ENCODE results near the gene C10orf95. TPM values are rescaled to one million over a fixed set of nuclear protein-coding genes. Genes with fewer than 3 reads are reported as not detected.

The C10orf95 gene
- polyA plus RNA-seq, 1 donor from 2014 or later, result 0.70 TPM

DNA sequence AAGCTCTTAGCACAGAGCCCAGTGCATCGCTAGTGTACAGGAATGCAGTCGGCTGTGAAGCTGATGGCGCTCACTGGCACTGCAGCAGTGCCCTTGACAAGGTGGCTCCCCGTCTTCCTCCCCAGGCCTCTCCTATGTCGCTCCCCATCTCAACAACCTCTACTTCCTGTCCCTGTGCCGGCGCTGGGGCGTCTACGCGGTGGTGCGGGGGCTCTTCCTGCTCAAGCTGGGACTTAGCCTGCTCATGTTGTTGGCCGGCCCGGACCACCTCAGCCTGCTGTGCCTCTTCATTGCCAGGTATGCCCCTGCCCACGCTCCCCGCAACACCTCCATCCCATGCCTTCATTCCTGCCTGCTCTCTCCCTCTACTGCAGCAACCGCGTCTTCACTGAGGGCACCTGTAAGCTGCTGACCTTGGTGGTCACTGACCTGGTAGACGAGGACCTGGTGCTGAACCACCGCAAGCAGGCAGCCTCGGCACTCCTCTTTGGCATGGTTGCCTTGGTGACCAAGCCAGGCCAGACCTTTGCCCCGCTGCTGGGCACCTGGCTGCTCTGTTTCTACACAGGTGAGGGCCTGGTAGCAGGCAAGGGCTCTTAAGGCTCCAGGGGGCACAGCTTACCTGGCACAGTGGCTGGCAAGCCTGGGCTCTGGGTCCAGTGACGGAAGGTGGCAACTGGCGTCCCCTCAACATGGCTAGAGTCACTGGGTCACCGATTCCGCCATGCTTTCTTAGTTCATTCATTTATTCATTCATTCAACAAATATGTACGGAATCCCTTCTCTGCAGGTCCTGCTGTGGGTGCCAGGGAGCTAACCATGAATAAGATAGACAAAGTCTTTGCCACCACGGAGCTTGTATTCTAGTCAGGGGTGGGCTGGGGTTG lies 22.3 kb upstream of the C10orf95 start:
- no peak overlapping the region for H3K4me3 Mint-ChIP-seq

DNA sequence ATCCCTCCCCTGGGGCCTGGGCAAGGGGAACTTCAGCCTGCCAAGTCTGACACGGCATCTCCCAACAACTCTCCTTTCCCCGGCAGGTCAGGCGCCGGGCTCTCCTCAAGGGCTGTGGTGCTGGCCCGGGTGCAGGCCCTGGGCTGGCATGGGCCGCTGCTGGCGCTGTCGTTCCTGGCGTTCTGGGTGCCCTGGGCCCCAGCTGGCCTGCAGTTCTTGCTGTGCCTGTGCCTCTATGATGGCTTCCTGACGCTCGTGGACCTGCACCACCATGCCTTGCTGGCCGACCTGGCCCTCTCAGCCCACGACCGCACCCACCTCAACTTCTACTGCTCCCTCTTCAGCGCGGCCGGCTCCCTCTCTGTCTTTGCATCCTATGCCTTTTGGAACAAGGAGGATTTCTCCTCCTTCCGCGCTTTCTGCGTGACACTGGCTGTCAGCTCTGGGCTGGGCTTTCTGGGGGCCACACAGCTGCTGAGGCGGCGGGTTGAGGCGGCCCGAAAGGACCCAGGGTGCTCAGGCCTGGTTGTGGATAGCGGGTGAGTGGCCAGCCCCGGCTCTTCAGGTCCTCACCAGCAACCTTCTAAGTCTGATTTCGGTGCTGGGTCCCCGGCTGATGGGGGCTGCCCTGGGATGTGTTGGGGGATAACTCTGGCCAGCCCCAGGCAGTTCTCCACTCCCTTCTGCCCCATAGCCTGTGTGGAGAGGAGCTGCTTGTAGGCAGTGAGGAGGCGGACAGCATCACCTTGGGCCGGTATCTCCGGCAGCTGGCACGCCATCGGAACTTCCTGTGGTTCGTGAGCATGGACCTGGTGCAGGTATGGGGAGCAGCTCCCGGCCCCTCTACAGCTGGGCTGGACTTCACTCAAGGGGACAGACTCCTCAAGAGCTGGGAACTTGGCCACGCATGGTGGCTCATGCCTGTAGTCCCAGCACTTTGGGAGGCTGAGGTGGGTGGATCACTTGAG lies 19.5 kb upstream of the C10orf95 start:
- Mint-ChIP-seq H3K4me3 (no peak overlapping the region), H3K36me3 (peaks cover 6% of the 10 kb centered on the region), H3K27me3 (no peaks in the 10 kb centered on the region), H3K4me1 (no peaks in the 10 kb centered on the region), H3K27ac (no peak overlapping the region), H3K9me3 (no peaks in the 10 kb centered on the region)

More for the DNA sequence above, 22.3 kb upstream of the C10orf95 start:
- Mint-ChIP-seq H3K27ac (peak overlapping the region in 2 of 3 donors; percentile 53 to 88), H3K9me3 (no peaks in the 10 kb centered on the region), H3K27me3 (no peaks in the 10 kb centered on the region), H3K36me3 (peaks cover 2% of the 10 kb centered on the region), H3K4me1 (peaks cover 0 to under 1% (median 0%) of the 10 kb centered on the region in 3 donors)

- Mint-ChIP-seq H3K4me1 (peaks cover 0 to under 1% (median 0%) of the 10 kb centered on the region in 3 donors), H3K36me3 (peaks cover 9% of the 10 kb centered on the region), H3K27me3 (no peaks in the 10 kb centered on the region), H3K9me3 (no peaks in the 10 kb centered on the region), H3K27ac (no peak overlapping the region), H3K4me3 (no peak overlapping the region)
Observed at GRCh38 chr10:102468683-102469082, 17.3 kb upstream of the C10orf95 start.

- H3K36me3 Mint-ChIP-seq, result peaks cover 9% of the 10 kb centered on the region
- H3K27ac Mint-ChIP-seq, result no peak overlapping the region
- no peaks in the 10 kb centered on the region for H3K9me3 Mint-ChIP-seq
- H3K4me3 Mint-ChIP-seq, result no peak overlapping the region
- H3K27me3 Mint-ChIP-seq, result no peaks in the 10 kb centered on the region
- peaks cover 0 to 2% (median 0%) of the 10 kb centered on the region in 3 donors for H3K4me1 Mint-ChIP-seq
Observed at GRCh38 chr10:102467971-102468438, 16.7 kb upstream of the C10orf95 start.

DNA sequence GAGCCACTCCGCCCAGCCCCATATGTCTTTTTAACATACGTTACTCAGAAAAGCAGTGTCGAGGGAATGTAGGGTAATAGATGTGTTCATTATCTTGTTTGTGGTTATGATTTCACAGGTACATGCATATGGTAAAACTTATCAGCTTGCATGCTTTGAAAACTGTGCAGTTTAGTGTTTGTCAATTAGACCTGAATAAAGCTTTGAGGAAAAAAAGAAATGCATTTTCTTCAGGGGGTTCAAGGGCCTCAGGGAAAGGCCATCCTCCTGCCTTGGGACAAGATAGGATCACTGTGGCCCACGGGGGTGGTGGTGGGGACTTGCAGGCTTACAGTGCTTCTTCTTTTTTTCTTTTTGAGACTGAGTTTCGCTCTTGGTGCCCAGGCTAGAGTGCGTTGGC lies 16.0 kb upstream of the C10orf95 start:
- H3K27ac Mint-ChIP-seq, result no peak overlapping the region
- peaks cover 4 to 7% (median 6%) of the 10 kb centered on the region in 3 donors for H3K4me1 Mint-ChIP-seq
- no peak overlapping the region for H3K4me3 Mint-ChIP-seq
- H3K36me3 Mint-ChIP-seq, result peaks cover 9% of the 10 kb centered on the region
- H3K27me3 Mint-ChIP-seq, result no peaks in the 10 kb centered on the region
- no peaks in the 10 kb centered on the region for H3K9me3 Mint-ChIP-seq

DNA sequence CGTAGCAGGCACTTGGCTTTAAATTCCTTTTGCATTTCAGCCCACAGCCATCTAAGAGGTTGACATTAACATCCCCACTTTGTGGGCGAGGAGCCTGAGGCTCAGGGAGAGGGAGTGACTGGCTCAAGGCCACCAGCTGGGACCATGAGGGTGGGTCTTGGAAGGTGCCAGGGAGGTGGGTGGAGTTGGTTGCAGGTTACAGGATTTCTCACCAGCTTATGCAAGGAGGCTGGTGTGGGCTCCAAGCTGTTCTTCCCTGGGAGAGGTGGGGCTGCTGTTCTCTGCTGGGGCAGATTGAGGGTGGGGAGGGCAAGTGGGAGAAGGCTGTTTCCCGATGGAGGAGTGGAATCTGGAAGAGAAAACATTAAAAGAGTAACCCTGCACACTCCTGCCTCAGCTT lies 14.1 kb upstream of the C10orf95 start:
- Mint-ChIP-seq H3K4me1 (peaks cover 12 to 20% (median 16%) of the 10 kb centered on the region in 3 donors), H3K27ac (peak overlapping the region in 1 of 3 donors; percentile 47), H3K36me3 (peaks cover 9% of the 10 kb centered on the region), H3K4me3 (peak overlapping the region in 1 of 4 donors; percentile 49), H3K9me3 (no peaks in the 10 kb centered on the region), H3K27me3 (no peaks in the 10 kb centered on the region)

GRCh38 chr10:102463983-102464382 lies 12.6 kb upstream of the C10orf95 start:
- H3K4me3 Mint-ChIP-seq, result no peak overlapping the region
- H3K4me1 Mint-ChIP-seq, result peaks cover 12 to 20% (median 16%) of the 10 kb centered on the region in 3 donors

DNA sequence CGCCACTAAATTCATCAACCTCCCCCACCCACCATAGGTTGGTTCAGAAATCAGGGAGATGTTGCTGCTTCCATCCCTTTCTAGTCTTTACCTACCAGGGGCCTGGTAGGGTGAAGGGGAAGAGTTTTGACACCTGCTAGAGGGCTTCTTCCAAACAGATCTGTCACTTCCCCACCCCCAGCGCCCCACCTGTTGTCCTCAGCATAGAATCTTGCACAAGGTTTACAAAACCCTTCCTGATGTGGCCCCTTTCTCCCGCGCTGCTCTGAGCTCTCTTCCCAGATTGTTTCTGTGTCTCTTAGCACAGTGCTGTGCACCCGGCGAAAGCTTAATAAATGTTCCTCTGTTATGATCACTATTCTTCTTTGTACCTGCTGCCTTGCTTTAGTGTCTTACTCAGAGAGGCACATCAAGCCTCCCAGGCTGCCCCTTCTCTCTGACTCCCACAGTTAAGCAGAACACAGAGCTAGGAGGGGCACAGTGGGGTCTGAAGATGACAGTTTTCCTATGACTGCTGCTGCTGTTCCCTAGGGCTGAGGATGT lies 11.2 kb upstream of the C10orf95 start:
- H3K27ac Mint-ChIP-seq, result peak overlapping the region; percentile 55 to 96 (median 58)
- peaks cover 12 to 22% (median 18%) of the 10 kb centered on the region in 3 donors for H3K4me1 Mint-ChIP-seq
- peak overlapping the region; percentile 44 to 98 (median 92) for H3K4me3 Mint-ChIP-seq
- peaks cover 9% of the 10 kb centered on the region for H3K36me3 Mint-ChIP-seq
- H3K27me3 Mint-ChIP-seq, result no peaks in the 10 kb centered on the region
- no peaks in the 10 kb centered on the region for H3K9me3 Mint-ChIP-seq

More at GRCh38 chr10:102463983-102464382, 12.6 kb upstream of the C10orf95 start:
- Mint-ChIP-seq H3K36me3 (peaks cover 9% of the 10 kb centered on the region), H3K9me3 (no peaks in the 10 kb centered on the region), H3K27me3 (no peaks in the 10 kb centered on the region), H3K27ac (peak overlapping the region in 1 of 3 donors; percentile 58)

DNA sequence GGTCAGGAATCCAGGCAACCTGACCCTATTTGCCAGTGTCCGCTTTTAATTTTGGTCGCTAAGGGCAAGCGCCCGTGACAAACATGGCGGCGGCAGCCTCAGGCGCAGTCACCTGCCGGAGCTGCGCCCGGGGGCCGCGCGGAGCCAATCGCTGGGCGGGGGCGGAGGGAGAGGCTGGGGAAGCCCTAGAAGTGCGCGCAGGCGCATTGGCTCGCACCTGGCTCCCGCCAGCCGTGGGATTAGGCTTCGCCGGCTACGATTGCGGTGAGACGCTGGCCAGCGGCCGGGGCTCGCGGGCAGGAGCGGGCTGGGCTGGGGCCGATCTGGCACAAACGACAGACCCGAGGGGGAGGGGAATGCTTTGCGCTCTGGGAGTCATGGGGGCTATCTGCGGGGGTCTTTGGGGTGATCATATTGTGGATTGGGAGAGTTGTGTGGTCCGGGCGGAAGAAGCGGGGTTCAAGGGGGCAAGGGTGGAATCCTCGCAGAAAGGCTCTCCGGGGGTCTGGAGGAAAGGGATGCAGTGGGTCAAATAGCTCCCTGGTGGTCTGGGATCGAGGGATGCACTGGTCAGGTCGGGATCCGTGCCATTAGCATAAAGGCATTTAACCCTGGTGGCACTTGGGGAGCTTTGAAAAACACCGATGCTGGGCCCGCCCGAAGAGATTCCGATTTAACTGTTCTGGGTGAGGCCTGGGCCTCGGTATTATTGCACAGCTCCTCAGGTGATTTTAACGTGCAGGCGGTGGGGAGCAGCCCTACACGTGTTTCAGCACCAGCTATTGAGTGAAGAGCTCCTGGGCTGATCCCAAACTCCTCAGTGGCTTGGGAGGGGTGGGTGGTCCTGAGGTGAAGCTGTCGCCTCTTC lies 10.1 kb upstream of the C10orf95 start:
- Mint-ChIP-seq H3K4me1 (peaks cover 12 to 24% (median 20%) of the 10 kb centered on the region in 3 donors), H3K36me3 (peaks cover 5% of the 10 kb centered on the region)

DNA sequence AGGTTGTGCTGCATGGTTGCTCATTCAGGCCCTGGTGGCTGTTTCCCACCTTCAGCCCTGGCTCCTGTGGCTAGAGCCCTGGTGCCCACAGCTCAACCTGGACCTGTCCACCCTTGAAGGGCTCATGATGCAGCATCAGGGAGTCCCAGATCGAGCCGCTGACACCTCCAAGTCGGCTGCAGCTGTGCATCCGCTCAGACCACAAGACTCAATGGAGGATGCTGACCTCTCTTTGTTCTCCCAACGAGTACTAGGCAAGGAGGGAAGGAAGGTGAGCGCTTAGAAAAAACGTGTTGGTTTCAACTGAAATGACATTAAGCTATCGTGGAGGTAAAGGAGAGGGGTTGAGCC lies 9.5 kb upstream of the C10orf95 start:
- Mint-ChIP-seq H3K4me1 (peaks cover 12 to 24% (median 20%) of the 10 kb centered on the region in 3 donors), H3K36me3 (peaks cover 5% of the 10 kb centered on the region), H3K27me3 (no peaks in the 10 kb centered on the region), H3K4me3 (peak overlapping the region; percentile 87 to 98 (median 92)), H3K9me3 (no peaks in the 10 kb centered on the region), H3K27ac (peak overlapping the region in 2 of 3 donors; percentile 58 to 85)

More for the DNA sequence above, 10.1 kb upstream of the C10orf95 start:
- Mint-ChIP-seq H3K4me3 (peak overlapping the region; percentile 87 to 98 (median 92)), H3K9me3 (no peaks in the 10 kb centered on the region), H3K27ac (peak overlapping the region; percentile 58 to 96 (median 85)), H3K27me3 (no peaks in the 10 kb centered on the region)

GRCh38 chr10:102458656-102459055 lies 7.3 kb upstream of the C10orf95 start:
- H3K4me1 Mint-ChIP-seq, result peaks cover 12 to 23% (median 20%) of the 10 kb centered on the region in 3 donors
- peaks cover 2% of the 10 kb centered on the region for H3K36me3 Mint-ChIP-seq
- no peaks in the 10 kb centered on the region for H3K9me3 Mint-ChIP-seq
- no peaks in the 10 kb centered on the region for H3K27me3 Mint-ChIP-seq
- peak overlapping the region in 2 of 3 donors; percentile 21 to 86 for H3K27ac Mint-ChIP-seq
- peak overlapping the region in 1 of 4 donors; percentile 40 for H3K4me3 Mint-ChIP-seq

- H3K27ac Mint-ChIP-seq, result peak overlapping the region in 1 of 3 donors; percentile 73
- H3K4me3 Mint-ChIP-seq, result peak overlapping the region in 2 of 4 donors; percentile 35 to 53
- no peaks in the 10 kb centered on the region for H3K9me3 Mint-ChIP-seq
- no peaks in the 10 kb centered on the region for H3K27me3 Mint-ChIP-seq
- peaks cover 3% of the 10 kb centered on the region for H3K36me3 Mint-ChIP-seq
- H3K4me1 Mint-ChIP-seq, result peaks cover 12 to 25% (median 18%) of the 10 kb centered on the region in 3 donors
Observed at GRCh38 chr10:102457591-102458150, 6.3 kb upstream of the C10orf95 start.

- Mint-ChIP-seq H3K4me3 (peak overlapping the region in 1 of 4 donors; percentile 29), H3K9me3 (no peaks in the 10 kb centered on the region), H3K4me1 (peaks cover 9 to 21% (median 9%) of the 10 kb centered on the region in 3 donors), H3K27me3 (no peaks in the 10 kb centered on the region), H3K27ac (peak overlapping the region in 1 of 3 donors; percentile 35), H3K36me3 (peaks cover 3% of the 10 kb centered on the region)
Observed at GRCh38 chr10:102455893-102456471, 4.6 kb upstream of the C10orf95 start.
